Measurements from ENCODE around the gene CBR3.

Gene CBR3

DNA sequence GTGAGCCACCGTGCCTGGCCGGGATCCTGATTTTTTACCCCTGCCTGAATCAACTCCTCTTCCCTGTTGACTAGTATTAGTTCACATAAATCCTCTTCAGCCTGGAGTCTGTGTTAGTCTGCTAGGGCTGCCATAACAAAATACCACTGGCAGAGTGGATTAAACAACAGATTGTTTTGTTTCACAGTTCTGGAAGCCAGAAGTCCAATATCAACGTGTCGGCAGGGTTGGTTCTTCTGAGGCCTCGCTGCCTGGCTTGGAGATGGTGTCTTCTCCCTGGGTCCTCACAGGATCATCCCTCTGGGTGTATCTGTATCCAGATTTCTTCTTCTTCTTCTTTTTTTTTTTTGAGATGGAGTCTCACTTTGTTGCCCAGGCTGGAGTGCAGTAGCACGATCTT, 39.9 kb downstream of the CBR3 start:
- no peak for DNase-seq (ENCODE audit: low read depth)
- TF ChIP-seq, protein P1, sequence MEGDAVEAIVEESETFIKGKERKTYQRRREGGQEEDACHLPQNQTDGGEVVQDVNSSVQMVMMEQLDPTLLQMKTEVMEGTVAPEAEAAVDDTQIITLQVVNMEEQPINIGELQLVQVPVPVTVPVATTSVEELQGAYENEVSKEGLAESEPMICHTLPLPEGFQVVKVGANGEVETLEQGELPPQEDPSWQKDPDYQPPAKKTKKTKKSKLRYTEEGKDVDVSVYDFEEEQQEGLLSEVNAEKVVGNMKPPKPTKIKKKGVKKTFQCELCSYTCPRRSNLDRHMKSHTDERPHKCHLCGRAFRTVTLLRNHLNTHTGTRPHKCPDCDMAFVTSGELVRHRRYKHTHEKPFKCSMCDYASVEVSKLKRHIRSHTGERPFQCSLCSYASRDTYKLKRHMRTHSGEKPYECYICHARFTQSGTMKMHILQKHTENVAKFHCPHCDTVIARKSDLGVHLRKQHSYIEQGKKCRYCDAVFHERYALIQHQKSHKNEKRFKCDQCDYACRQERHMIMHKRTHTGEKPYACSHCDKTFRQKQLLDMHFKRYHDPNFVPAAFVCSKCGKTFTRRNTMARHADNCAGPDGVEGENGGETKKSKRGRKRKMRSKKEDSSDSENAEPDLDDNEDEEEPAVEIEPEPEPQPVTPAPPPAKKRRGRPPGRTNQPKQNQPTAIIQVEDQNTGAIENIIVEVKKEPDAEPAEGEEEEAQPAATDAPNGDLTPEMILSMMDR (IDR thresholded peaks at IDR 0.05; ENCODE audit: low read length, missing control alignments): no peak
- H3K4me3 ChIP-seq (replicated peaks; ENCODE audit: low read depth, low read length): no peak overlapping the region

DNA sequence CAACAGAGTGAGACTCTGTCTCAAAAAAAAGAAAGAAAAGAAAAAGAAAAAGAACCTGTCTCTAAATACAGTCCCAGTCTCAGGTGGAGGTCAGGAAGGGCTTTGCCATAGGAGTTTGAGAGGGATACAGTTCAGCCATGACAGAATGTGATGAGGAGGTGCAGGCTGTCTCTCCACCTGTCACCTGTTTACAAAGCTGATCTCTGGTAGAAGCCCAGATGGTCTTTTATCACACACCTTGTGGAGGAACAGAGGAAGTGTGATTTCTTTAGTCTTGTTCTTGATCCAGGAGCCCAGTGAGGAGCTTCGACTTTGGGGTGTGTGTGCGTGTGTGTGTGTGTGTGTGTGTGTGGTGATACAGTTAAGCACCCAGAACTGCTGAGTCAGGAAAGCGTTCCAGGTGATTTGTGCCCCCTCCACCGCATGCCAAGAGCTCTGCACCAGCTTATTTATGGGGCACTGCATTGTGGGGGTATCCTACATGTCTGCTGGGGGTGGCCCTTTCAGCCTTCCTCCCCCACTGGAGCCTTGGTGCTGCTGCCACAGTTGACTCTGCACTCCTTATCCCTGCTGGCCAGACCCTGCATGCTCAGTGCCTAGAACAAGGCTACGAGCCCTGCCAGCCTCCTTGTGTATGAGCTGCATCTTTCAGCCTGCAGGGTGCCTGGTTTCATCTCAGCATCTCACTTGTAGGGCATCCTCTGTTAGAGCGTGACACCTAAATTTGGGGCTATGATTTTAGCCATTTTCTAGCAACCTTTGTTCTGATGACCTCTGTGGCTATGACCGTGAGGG, 41.1 kb downstream of the CBR3 start:
- TF ChIP-seq, protein P1 (IDR thresholded peaks at IDR 0.05; ENCODE audit: low read length, missing control alignments): no peak
- no peak for DNase-seq (ENCODE audit: low read depth)
- no peak overlapping the region for H3K4me3 ChIP-seq (replicated peaks; ENCODE audit: low read depth, low read length)

DNA sequence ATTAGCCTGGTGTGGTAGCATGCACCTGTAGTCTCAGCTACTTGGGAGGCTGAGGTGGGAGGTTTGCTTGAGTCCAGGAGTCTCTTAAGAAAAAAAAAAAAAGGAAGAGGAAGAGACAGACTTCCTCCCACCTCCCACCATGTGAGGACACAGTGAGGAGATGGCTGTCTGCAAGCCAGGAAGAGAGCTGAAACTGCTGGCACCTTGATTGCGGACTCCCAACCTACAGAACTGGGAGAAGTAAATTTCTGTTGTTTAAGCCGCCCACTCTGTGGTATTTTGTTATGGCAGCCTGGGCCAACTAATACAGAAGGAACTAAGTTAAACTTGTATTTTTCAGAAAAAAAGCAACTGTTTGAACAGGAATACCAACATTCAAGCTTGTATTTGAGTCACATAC, 43.5 kb downstream of the CBR3 start:
- H3K4me3 ChIP-seq (replicated peaks; ENCODE audit: low read depth, low read length): no peak overlapping the region
- TF ChIP-seq, protein P1 (IDR thresholded peaks at IDR 0.05; ENCODE audit: low read length, missing control alignments): no peak
- no peak for DNase-seq (ENCODE audit: low read depth)

DNA sequence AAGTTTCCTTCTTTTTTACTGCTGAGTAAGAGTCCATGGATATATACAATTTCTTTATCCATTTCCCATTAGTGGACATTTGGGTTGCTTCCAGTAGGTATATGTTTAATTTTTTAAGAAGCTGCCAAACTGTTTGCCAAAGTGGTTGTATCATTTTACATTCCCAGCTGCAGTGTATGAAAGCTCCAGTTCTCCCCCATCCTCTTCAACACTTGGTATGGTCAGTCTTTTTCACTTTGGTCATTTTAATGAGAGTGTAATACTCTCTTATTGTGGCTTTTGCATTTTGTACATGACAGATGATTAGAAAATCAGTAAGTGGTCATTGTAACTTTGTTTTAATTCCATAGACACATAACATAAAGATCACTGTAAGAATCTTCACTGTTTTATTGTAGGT, 44.3 kb downstream of the CBR3 start:
- TF ChIP-seq, protein P1 (IDR thresholded peaks at IDR 0.05; ENCODE audit: low read length, missing control alignments): no peak
- H3K4me3 ChIP-seq (replicated peaks; ENCODE audit: low read depth, low read length): no peak overlapping the region
- DNase-seq (ENCODE audit: low read depth): no peak

DNA sequence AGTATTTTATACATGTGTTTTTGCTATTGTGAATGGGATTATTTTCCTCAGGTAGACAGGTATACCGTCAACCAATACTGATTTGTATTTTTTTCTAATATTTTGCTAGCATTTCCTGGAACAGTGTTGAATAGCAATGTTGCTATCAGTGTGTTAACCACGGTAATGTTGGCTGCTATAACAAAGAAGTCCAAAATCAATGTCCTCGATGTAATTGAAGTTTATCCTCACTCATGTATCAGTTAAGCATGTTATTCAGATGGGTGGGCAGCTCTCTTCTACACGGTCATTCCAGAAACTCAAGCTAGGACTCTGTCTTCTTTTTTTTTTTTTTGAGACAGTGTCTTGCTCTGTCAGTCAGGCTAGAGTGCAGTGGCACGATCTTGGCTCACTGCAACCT, 46.1 kb downstream of the CBR3 start:
- DNase-seq (ENCODE audit: low read depth): no peak
- TF ChIP-seq, protein P1 (IDR thresholded peaks at IDR 0.05; ENCODE audit: low read length, missing control alignments): no peak
- H3K4me3 ChIP-seq (replicated peaks; ENCODE audit: low read depth, low read length): no peak overlapping the region

DNA sequence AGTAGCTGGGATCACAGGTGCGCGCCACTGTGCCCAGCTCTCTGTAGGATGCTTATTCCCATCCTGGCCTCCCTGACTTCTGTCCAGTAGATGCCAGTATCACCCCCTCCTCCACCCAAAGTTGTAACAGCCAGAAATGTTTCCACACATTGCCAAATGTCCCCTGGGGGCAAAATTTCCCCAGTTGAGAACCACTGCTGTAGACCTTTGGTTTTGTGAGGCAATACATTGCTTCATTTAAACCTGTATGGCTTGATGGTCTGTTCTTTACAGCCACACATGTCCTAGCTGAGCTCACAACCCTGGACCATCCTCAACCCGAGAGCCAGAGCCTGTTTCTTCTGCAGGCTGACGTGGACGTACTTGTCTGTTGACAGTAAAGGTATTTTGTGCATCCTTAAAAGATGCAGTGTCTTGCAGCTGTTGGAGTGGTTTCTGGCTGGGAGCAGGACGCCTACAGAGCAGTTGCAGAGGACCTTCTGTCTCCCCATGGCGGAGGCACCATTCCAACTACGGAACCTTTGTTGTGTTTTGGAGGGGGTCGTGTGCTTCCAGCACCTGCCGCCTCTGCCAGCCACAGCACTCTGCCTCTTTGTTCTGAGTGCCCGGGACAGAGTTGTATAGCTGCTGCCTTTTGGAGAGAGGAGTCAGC, 48.4 kb downstream of the CBR3 start:
- H3K4me3 ChIP-seq (replicated peaks; ENCODE audit: low read depth, low read length): no peak overlapping the region

More for the DNA sequence above, 48.4 kb downstream of the CBR3 start:
- TF ChIP-seq, protein P1 (IDR thresholded peaks at IDR 0.05; ENCODE audit: low read length, missing control alignments): no peak
- no peak for DNase-seq (ENCODE audit: low read depth)

All from fibroblast of pulmonary artery (primary cell).